Effector CD4-positive, alpha-beta T cell (primary cell): ENCODE data around the gene BAD.
A peak's percentile ranks its signal among the peaks of the same experiment; 100 is the strongest.

Source experiments
- DNase-seq: peaks from one replicate; pipeline ENCODE4 v3.0.0-alpha.2; 2020

BAD gene

DNA sequence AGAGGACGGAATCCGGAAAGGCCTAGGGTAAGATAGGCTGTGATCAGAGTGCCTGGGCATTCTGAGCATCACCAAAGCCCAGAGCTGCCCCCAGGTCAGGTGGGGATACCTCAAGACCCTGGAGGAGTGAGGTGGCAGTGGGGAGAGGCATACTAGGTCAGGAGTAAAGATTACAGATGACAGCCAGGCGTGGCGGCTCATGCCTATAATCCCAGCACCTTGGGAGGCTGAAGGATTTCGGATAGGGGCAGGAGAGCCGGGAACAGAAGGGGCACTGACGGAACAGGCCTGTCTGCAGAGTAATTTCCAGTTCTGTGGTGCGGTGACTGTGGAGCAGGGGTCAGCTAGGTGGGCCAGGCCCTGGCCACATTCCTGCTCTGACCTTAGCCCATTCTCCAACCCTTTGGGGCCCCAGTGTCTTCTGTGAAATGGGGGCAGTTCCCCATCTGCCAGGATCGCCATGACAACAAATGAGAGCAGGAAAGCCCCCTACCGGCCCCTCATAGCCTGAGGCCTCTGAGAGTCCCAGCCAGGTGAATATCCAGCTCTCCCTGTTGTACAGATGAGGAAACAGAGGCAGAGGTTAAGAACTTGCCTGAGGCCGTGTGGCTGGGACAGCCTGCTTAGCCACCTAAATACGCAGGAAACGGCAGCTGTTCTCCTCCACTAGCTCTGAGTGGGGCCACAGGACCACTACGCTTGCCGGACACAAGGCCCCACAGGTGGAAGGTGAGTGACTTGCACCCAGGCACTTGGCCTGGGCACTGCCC, 9.2 kb downstream of the BAD start:
- no peak for DNase-seq

DNA sequence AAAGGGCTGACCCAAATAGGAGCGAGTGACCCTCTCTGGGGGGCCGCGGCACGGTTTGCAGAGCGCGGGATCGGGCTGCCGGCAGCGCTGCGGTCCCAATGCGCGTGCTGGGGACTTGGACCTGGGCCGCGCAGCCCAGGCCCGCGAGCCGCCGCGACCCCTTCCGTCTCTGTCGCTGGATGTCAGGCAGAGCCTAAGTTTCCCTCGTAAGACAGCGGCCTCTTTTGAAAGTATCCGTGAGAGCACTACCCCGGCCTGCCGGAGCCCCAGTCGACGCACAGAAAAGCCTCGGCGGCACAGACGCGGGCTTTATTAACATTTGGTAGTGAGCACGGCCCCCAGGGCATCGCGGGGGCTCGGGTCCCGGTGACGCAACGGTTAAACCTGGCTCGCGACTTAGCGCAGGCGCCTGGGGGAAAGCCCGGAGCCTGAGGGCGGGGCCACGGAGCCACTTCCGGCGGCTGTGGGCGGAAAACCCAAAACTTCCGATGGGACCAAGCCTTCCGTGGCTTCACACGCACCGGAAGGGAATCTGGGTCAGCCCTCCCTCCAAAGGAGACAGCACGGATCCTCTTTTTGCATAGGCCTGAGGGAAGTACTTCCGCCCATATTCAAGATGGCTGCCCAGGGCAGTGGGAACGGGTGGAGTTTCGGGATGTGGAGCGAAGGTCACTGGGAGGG, 14.8 kb downstream of the BAD start:
- DNase-seq: peak; percentile 96

DNA sequence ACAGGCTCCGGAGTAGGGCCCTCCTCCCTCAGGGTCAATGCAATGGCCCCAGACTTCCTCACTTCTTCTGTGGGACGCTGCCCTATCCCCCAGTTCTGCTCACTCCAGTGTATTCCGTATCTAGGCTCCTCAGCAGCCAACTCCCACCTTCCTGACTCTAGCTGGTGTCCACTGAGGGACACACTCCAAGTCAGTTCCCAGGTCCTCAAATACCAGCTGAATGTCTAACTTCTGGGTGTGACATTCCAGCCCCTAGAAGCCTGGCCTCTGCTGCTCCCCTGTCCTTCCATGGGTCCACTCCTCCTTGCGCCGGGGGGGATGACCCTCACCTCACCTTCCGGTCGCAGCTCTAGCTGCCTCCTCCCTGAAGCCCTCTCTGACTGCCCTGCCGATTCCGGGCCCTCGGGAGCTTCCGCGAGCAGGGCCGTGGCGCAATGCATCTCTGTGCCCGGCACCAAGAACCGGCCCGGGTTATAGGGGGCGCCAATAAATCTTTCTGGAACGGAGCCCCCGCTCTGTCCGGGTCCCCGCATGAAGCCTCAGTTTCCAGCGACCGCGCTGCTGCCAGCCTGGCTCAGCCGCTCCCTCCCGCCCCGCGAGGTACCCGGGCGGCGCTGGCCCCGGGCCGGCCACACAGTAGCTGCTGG, 15.4 kb downstream of the BAD start:
- no peak for DNase-seq

DNA sequence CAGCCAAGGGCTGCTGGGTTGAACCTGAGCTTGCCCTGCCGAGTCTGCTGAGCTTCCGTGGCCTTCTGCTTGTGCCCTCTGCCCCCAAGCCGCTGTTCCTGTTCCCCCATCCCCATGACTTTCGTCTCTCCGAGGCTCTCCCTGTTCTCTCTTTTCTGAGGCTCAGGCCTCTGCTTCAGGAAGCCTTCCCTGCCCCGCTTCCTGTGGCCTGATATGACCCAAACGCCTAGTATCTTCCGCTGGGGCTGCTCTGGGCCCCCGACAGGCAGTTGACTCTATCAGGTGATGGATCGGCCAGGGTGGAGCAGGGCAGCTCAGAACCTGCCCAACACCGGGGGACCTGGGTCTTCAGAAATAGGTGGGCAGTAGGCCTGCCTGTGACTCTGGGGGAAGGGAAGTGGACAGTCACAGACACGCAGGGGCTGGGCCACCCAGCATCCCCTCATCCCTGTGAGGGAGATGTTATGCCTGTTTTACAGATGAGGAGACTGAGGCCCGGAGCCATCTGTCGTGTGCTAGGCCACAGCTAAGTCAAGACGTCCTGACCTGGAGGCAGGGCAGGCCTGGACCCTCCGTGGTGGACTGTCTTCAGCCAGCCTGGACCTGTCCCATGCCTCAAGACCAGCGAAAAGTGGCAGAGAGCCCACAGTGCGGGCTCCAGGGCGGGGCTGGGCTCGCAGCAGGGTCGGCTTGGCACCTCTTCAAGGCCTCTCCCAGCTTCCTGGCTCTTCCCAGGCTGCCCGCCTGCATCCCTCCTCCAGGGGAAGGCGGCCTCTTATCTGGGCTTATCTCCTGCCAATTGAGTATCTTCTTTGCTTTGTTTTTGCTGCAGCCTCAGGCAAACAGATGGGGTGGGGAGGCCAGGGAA, 16.2 kb downstream of the BAD start:
- DNase-seq: no peak

DNA sequence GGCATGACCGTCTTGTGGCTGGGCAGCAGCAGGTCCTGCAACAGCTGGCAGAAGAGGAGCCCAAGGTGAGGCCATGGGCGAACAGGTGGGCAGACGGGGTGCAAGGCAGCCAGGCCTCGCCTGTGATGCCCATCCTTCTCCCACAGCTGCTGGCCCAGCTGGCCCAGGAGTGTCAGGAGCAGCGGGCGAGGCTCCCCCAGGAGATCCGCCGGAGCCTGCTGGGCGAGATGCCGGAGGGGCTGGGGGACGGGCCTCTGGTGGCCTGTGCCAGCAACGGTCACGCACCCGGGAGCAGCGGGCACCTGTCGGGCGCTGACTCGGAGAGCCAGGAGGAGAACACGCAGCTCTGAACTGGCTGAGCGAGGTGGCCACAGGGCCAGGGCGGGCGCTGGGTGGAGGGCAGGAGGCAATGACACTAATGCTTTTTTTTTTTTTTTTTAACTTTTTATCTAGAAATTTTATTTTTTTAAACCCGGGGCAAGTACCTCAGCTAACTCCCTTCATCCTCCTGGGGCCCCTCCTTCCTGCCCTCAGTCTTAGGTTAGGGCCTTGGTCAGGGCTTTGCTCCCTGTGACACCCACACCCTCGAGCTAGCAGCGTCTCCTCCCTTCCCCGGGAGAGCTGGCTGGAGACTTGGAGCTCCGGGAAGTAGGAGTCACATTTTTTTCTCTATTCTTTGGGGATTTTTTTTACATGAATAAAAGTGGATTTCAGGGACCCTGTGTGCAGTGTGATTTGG, 17.1 kb downstream of the BAD start:
- DNase-seq: no peak

DNA sequence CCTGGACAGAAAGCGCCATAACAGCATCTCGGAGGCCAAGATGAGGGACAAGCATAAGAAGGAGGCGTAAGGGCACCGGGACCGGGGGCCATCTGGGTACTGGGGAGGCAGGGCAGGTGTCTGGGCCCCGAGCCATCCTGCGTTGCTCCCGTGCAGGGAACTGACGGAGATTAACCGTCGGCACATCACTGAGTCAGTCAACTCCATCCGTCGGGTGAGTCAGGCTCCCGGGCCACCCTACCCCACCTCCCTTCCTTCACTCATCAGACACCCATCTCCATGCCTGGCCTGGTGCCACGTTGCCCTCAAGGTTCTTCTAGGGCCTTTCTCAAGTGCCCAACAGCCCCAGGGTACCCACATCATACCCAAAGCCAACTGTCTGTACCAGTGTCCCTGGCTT, 18.1 kb downstream of the BAD start:
- DNase-seq: no peak

DNA sequence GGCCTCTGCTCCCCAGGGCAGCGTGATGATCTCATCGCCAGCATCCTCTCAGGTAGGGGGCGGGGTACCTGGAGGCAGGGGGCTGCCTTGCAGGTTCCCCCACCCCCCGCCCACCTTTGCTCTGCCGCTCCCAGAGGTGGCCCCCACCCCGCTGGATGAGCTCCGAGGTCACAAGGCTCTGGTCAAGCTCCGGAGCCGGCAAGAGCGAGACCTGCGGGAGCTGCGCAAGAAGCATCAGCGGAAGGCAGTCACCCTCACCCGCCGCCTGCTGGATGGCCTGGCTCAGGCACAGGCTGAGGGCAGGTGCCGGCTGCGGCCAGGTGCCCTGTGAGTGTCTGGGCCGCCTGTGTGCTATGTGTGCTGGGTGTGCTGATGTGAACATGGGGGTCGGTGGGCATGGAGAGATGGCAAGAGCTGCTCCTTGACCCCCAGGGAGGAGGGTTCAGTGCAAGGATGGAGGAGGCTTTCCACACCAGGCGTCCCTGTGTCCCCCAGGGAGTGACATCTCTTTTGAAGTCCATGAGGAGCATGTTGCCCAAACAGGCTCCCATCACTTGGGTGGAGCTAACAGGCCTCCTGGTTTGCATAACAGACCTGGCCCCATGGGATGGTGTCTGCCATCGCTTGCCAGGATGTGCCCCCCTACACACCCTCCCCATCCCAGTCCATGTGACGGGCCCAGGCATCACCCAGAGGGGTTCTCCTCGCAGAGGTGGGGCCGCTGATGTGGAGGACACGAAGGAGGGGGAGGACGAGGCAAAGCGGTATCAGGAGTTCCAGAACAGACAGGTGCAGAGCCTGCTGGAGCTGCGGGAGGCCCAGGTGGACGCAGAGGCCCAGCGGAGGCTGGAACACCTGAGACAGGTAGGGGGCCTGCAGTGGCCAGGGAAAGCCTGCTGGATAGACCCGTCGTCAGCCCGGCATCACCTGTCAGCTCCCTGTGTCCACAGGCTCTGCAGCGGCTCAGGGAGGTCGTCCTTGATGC, 19.0 kb downstream of the BAD start:
- DNase-seq: no peak

DNA sequence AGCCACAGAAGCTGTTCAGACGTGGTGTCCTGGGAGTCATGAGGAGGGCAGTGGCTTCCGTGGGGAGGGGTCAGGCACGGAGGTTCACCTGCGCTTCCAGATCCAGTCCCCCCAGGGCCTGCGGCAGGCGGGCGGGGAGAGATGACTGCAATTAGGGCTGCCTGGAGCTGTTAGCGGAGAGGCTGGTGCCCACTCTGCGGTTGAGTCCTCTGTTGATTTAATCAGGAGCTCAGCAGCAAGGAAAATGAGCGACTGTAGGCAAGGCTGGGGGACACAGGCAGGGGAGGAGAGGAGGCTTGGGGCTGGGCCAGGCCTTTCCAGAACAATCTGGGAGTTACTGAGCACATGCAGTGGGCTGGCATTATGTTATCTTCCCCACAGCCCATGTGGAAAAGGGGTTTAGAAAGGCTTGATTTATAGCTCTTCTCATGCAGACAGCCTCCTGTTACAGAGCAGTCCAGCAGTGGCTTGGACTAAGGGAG, 20.1 kb downstream of the BAD start:
- no peak for DNase-seq

DNA sequence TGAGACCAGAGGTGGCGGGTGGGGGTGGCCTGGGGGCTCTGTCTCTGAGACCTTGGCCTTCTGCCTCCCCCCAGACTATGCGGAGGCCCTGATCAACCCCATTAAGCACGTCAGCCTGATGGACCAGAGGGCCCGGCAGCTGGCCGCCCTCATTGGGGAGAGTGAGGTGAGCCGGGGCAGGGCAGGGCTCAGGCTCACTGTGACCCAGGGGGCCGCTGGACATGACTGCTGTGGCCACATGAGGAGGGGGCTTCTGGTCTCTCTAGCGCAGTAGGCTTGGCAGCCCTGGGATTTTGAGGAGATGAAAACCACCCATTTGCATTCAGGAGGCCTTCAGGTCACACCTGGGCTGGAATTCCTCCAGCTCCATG, 20.5 kb downstream of the BAD start:
- DNase-seq: no peak

DNA sequence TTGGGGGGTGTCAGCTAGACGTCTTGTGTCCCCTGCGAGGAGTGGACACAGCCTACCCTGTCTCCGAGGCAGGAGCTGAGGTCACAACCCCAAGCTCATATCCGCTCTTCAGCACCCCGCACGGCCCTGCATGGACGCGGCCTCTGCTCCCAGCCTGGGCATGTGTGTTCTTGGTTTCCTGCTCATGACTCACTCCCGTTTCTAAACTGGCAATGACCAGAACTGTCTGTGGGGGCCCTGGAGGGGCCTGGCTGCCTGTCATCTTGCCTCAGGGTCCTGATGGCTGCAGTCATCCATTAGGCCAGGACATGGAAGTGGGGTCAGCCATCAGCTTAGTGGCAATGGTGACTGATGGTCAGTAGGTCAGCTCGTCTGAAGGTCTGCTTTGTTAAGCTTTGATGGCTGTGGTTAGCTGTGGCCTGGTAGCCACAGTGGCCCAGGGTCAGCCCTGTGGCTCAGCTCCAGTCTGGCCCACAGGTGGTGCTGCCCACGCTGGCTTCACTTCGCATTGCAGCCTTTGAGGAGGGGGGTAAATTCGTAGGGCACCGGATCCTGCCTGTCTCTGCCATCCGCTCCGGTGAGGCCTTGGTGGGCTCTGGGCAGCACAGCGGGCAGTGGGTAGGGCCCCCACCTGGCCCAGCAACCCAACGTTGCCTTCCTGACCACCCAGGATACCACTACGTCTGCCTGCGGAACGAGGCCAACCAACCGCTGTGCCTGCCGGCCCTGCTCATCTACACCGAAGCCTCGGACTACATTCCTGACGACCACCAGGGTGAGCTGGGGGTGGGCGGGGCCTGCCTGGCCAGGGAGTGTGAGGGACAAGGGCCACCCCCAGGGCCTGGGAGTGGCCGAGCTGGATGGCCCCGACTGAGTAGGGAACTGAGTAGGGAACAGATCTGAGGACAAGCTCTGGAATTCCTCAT, 21.2 kb downstream of the BAD start:
- no peak for DNase-seq

DNA sequence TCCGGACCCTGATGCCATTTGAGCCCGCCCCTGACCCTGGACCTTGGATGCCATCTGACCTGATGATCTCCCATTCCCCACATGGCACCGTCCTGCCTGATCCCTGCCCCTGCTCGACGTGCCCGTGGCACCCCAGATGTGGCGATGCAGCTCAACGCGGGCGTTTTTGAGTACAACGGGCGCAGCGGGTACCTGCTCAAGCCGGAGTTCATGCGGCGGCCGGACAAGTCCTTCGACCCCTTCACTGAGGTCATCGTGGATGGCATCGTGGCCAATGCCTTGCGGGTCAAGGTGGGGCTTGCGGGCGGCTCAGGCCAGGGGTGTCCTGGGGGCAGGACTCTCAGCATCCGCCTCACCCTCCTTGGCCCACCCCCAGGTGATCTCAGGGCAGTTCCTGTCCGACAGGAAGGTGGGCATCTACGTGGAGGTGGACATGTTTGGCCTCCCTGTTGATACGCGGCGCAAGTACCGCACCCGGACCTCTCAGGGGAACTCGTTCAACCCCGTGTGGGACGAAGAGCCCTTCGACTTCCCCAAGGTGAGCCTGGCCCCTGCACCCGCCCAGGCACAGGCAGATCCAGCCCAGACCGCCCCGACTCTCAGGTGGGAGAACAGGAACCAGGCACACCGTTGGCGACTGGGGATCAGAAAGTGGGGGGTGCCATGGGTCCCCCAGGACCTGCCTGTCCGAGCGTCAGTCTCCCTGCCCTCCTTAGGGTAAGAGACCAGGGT, 22.0 kb downstream of the BAD start:
- DNase-seq: no peak

DNA sequence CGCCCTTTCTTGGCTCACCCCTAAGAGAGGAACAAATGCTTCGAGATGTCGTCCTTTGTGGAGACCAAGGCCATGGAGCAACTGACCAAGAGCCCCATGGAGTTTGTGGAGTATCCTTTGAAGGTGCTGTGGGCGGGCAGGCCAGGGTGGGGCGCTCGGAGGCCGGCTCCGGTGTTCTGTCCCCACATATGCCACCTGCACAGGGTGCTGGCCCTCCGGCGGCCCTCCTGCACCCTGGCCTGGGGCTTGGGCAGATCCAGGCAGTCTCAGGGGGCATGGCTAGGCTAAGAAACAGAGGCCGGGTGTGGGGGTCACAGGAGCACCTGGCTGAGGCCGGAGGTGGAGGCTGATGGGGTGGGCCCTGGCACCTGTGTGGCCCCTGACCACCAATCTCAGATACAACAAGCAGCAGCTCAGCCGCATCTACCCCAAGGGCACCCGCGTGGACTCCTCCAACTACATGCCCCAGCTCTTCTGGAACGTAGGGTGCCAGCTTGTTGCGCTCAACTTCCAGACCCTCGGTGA, 22.8 kb downstream of the BAD start:
- DNase-seq: no peak

DNA sequence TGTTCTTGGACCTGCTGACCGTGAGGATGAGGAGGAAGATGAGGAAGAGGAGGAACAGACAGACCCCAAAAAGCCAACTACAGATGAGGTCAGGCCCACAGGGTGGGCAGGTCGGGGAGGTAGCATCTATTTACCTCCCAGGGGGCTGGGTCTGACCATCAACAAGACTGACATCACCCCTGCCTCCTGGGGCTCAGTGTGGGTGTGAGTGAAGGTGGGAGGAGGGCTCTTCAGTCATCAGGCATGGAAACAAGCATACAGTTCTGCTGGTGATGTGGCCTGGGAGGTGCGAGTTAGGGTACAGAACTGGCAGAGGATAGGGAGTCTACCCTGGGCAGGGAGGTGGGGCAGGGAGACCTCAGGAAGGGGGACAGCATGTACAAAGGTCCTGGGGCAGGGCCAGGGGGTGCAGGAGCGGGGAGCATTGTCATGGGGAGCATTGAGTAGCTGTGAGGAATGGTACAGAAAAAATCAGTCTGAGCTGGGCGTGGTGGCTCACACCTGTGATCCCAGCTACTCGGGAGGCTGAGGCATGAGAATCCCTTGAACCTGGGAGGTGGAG, 24.2 kb downstream of the BAD start:
- DNase-seq: no peak

DNA sequence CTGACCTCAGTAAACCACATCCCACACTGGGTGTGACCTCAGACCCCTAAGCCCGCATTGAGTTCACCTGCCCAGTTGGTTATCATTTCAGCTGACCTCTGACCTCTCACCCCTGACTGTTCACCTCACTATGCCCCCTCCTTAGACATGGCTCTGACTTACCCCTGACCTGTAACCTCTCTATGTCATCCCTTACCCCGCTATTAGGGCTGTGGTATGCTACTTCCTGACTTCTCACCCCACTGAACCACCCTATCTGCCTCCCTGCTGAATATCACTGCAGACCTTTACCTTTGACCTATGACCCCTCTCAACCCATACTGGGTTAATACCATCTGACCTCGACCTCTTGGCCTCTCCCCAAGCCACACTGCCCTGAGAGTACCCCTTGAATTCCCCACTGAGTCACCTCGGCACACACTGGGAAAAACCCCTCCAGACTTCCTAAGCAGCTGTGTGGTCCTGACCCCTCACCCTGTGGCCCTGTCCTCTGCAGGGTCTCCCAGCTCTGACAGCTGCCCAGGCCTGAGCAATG, 24.9 kb downstream of the BAD start:
- DNase-seq: no peak

DNA sequence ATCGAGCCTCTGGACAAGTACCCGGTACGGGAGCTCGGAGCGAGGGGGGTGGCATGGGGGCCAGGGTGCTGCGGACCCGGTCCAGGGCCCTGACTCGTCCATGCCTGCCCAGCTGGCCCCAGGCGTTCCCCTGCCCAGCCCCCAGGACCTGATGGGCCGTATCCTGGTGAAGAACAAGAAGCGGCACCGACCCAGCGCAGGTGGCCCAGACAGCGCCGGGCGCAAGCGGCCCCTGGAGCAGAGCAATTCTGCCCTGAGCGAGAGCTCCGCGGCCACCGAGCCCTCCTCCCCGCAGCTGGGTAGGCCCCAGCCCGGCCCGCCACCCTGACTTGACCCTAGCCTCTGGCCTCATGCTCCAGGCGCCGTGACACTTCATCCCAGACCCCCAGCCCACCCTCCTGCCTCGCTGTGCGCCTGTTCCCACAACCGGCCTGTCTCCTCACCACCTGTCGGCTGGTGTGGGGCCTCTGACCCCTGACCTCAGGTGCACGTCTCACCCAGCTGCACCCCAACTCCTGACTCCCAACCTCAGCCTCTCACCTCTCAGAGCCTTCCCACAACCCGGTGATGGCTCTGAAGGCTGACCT, 25.4 kb downstream of the BAD start:
- no peak for DNase-seq

DNA sequence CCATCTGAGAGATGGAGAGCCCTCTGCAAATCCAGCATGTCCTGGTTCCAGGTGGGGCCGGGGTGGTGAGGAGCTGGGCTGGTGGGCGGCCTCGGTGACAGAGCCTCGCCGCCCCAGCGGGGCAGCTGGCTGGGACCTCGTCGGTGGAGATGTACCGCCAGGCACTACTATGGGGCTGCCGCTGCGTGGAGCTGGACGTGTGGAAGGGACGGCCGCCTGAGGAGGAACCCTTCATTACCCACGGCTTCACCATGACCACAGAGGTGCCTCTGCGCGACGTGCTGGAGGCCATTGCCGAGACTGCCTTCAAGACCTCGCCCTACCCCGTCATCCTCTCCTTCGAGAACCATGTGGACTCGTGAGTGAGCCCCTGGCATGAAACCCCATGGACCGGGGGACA, 26.1 kb downstream of the BAD start:
- DNase-seq: no peak

DNA sequence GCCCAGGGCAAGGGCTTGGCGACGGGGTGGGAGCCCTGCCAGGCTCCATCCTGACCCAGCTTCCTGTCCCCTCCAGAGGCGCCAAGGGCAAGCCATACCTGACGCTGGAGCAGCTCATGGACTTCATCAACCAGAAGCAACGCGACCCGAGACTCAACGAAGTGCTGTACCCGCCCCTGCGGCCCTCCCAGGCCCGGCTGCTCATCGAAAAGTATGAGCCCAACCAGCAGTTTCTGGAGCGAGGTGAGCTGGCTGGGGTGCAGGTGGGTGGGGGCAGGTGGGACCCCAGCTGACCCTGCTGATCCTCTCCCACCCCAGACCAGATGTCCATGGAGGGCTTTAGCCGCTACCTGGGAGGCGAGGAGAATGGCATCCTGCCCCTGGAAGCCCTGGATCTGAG, 28.2 kb downstream of the BAD start:
- no peak for DNase-seq
